Lower leg skin (tissue), 4 donors: ENCODE measurements around the gene DAAM2. TPM values are rescaled to one million over a fixed set of nuclear protein-coding genes. Genes with fewer than 3 reads are reported as not detected.

Experiments
- DNase-seq, 2 donors: peaks; one replicate each; pipeline ENCODE4 v3.0.0-alpha.2; 2019; ENCODE audit warnings: low spot score in 2 of 2
- H3K4me3 ChIP-seq: fragments of 200-600 bp; sonication (generic); 2 replicates; pipeline ENCODE4 v1.5.1; 2017; ENCODE audit warnings: mild to moderate bottlenecking, low read depth; ENCODE audit not compliant: poor library complexity, severe bottlenecking
- POLR2A ChIP-seq, 2 donors: fragments of 450-650 bp; IDR thresholded peaks; one replicate each; pipeline ENCODE4 v1.6.1; 2016 to 2017; ENCODE audit warnings: antibody characterized with exemption in 2 of 2, mild to moderate bottlenecking in 1 of 2, moderate library complexity in 1 of 2
- WGBS, 2 donors: methylation state at CpG; one replicate each; pipeline ENCODE4 v1.1.5; 2018; 5-methylcytosine and 5-hydroxymethylcytosine counted together
- intact Hi-C: fragments of 100-400 bp; cut with DNase I; formaldehyde crosslinking; loops from one replicate; pipeline ENCODE4 v1.15.0; 2023; ENCODE audit warnings: low total_unique reads
- total RNA-seq, 4 donors: library from RNA; depleted of rRNA; stranded (reverse); fragments of >200 nt; gene quantifications; one replicate each; pipeline ENCODE4 v1.1.0, GENCODE V29; 2016
- TF ChIP-seq, protein P1 (sequence below), 3 donors: fragments of 450-650 bp; IDR thresholded peaks; one replicate each; pipeline ENCODE4 v1.5.1; 2016; ENCODE audit warnings: antibody characterized with exemption in 3 of 3, mild to moderate bottlenecking in 3 of 3, moderate library complexity in 2 of 3

The DAAM2 gene
- total RNA-seq, 4 donors from 2014 or later = 5.6 to 16.9 (median 8.1) TPM

DNA sequence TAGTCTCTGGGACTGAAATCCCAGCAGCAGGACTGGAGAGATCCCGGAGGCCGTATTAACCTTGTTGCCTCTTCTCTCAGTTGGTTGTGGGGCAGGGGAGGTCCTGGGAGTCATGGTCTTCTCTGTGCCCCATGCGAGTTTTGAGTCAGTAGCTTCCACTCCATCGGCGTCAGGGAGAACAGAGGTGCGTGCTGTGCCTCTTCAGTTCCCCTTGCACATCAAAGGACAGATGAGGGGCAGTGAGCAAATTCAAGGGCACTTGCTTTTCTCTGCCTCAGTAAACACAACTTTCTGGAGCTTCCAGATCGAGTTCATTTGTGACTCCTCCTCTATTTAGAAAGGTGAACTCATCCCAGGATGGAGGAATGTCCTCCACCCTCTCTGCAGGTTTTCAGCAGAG is 93.5 kb downstream of the DAAM2 start:
- H3K4me3 ChIP-seq = no peak overlapping the region
- 87 to 89% methylated on average over 7 of the region's 7 CpGs for WGBS, 2 donors
- intact Hi-C loops = no loop called here
- no peak for DNase-seq
- TF ChIP-seq POLR2A (IDR thresholded peaks at IDR 0.05) = no peak
- TF ChIP-seq, protein P1, sequence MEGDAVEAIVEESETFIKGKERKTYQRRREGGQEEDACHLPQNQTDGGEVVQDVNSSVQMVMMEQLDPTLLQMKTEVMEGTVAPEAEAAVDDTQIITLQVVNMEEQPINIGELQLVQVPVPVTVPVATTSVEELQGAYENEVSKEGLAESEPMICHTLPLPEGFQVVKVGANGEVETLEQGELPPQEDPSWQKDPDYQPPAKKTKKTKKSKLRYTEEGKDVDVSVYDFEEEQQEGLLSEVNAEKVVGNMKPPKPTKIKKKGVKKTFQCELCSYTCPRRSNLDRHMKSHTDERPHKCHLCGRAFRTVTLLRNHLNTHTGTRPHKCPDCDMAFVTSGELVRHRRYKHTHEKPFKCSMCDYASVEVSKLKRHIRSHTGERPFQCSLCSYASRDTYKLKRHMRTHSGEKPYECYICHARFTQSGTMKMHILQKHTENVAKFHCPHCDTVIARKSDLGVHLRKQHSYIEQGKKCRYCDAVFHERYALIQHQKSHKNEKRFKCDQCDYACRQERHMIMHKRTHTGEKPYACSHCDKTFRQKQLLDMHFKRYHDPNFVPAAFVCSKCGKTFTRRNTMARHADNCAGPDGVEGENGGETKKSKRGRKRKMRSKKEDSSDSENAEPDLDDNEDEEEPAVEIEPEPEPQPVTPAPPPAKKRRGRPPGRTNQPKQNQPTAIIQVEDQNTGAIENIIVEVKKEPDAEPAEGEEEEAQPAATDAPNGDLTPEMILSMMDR (IDR thresholded peaks at IDR 0.05) = no peak

DNA sequence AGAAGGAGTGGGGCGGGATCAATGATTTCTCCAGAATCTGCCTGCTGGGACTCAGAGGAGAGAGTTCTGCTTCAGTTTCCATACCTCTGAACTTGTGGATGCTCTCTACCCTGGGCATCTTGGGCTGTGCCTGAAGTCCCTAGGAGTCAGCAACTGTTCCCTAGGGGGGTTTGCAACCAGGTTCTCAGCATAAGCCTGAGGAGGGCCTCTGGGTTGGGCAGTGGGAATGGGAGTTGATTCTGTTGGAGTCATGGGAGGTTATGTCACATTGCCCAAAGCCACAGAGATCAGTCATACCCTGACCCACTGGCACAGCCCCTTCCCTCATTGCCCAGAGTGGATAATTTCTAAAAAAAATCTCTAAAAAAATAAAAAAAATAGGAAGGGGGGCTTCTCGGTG is 94.7 kb downstream of the DAAM2 start:
- no peak overlapping the region for H3K4me3 ChIP-seq
- 47 to 94% methylated on average over 2 of the region's 2 CpGs for WGBS, 2 donors
- TF ChIP-seq, protein P1 (IDR thresholded peaks at IDR 0.05) = no peak
- no peak for TF ChIP-seq POLR2A (IDR thresholded peaks at IDR 0.05)
- no peak for DNase-seq
- intact Hi-C loops = no loop called here

DNA sequence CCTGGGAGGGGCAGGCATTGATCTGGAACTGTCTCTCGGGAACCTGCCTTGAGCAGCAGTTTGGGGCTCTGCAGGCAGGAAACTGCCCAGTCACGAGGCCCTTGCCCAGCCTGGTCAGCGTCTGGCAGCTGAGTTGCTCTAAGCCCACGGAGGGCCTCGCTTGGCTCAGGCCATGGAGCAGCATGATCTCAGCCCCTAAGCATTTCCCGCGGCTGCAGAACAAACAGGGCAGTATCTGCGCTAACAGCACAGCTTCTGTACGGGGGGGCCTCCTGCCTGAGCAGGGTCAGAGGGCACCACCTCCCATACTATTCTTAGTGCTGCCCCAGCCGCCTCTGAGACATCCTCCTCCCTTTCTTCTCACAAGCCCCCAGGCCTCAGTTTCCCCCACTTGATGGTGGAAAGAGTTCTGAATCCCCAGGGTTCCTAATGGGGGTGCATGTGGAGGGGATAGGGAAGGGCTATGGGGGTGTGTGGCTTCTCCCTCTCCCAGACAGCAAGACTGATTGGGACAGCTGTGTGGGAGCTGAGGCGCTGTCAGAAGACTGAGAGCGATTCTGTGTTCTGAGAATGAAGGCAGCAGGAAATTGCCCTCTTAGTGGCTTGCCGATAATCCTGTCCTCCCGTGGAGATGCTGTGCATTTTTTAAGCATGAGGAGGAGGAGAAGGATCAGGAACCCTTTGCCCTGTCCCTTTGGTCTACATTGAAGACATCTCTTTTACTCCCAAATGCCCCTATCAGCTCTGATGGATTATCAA is 95.7 kb downstream of the DAAM2 start:
- DNase-seq = peak in 1 of 2 donors; percentile 35
- TF ChIP-seq POLR2A (IDR thresholded peaks at IDR 0.05) = no peak
- TF ChIP-seq, protein P1 (IDR thresholded peaks at IDR 0.05) = no peak
- H3K4me3 ChIP-seq = no peak overlapping the region
- intact Hi-C loops = no loop called here
- 62 to 63% methylated on average over 10 to 14 of the region's 14 CpGs for WGBS, 2 donors

DNA sequence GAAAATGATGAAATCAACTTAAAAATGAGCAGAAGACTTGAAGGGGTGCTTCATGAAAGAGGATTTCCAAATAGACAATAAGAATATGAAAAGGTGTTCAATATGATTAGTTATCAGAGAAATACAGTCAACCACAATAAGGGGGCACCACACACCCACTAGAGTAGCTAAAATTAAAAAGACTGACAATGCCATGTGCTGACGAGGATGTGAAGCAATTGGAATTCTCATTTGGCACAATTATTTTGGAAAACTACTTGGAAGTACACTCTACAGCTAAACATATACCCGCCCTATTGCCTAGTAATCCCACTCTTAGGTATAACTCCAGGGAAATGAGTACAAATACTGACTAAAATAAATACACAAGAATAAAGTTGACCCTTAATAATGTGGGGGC is 97.1 kb downstream of the DAAM2 start:
- intact Hi-C loops = no loop called here
- WGBS, 2 donors = 73 to 80% methylated on average over 2 of the region's 2 CpGs
- no peak for DNase-seq
- TF ChIP-seq POLR2A (IDR thresholded peaks at IDR 0.05) = no peak
- TF ChIP-seq, protein P1 (IDR thresholded peaks at IDR 0.05) = no peak
- no peak overlapping the region for H3K4me3 ChIP-seq

DNA sequence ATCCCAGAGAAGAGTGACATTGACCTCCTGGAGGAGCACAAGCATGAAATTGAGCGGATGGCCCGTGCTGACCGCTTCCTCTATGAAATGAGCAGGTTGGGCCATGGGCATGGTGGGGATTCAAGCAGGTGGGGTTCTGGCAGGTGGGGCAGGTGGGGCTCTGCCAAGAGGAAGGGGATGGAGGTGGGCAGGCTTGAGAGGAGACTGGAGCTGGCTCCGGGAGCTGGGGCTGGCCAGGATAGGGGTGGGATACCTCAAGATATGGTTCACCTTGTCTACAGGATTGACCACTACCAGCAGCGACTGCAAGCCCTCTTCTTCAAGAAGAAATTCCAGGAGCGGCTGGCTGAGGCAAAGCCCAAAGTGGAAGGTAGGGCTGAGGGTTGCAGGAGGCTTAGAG is 99.2 kb downstream of the DAAM2 start:
- WGBS, 2 donors = 89 to 92% methylated on average over 6 of the region's 6 CpGs
- DNase-seq = no peak
- no peak overlapping the region for H3K4me3 ChIP-seq
- TF ChIP-seq, protein P1 (IDR thresholded peaks at IDR 0.05) = no peak
- no peak for TF ChIP-seq POLR2A (IDR thresholded peaks at IDR 0.05)
- intact Hi-C loops = no loop called here

DNA sequence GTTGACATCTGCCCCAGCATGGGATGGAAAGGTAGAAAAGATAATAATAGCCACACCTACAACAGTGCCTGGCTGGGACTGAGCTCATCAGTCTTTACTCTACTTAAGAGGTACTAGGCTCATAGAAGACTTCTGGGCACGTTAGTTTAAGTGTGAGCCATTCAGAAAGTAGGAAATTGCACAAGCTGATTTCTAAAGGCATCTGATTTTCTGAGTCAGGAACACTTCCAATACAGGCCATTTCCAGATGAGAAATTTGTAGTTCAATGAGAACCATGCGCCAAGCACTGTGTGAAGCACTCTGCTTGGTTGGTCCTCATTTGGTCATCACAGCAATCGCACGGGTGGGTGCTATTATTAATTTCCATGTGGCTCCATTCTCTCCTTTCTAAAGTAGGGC is 99.8 kb downstream of the DAAM2 start:
- TF ChIP-seq POLR2A (IDR thresholded peaks at IDR 0.05) = no peak
- TF ChIP-seq, protein P1 (IDR thresholded peaks at IDR 0.05) = no peak
- H3K4me3 ChIP-seq = no peak overlapping the region
- intact Hi-C loops = no loop called here
- WGBS, 2 donors = 68 to 77% methylated on average over 4 of the region's 4 CpGs
- DNase-seq = no peak
